GM18502 (cell line): Measurements from ENCODE around the gene MAP3K20.
"Not testable (repeated sequence)": the region's sequence is repeated elsewhere in the genome, so short reads cannot be mapped to it uniquely, and the experiment has no call there.

ENCODE experiments used
- ATAC-seq: cut with Tn5 transposase; IDR thresholded peaks from one replicate; pipeline ENCODE4 v1.9.1; 2021; ENCODE audit warnings: mild to moderate bottlenecking; ENCODE audit not compliant: unreplicated experiment, poor library complexity

The MAP3K20 gene

DNA sequence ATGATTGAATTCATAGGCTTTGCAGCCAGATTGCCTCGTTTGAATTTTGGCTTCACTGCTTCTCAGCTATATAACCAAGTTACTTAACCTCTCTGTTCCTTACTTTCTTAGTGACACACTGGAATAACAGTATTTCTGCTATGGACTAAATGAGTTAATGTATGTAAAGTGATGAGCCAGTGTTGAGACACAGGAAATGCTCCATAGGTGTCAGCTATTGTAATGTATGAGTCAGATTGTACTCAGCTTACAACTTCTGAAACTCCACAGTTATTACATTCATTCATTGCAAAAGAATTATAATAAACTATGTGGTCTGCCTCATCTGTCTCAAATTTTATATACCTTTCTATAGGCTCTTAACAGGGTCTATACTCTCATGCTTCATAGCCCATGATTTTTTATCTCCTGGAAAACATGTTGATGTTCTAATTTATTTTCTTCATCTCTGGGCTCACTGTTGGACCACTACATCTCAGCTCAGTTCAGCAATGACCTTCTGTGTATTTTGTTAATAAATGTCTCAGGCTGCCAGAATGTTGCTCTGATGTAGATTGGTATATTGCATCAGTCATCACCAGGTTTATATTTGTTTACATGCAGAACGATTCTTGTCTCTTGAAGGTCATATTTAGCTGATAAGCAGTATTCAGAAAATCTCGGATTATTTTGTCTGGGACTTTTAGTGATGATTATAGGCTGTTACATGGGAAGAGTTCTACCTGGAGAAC is 76.2 kb downstream of the MAP3K20 start:
- ATAC-seq: peak; percentile 65

DNA sequence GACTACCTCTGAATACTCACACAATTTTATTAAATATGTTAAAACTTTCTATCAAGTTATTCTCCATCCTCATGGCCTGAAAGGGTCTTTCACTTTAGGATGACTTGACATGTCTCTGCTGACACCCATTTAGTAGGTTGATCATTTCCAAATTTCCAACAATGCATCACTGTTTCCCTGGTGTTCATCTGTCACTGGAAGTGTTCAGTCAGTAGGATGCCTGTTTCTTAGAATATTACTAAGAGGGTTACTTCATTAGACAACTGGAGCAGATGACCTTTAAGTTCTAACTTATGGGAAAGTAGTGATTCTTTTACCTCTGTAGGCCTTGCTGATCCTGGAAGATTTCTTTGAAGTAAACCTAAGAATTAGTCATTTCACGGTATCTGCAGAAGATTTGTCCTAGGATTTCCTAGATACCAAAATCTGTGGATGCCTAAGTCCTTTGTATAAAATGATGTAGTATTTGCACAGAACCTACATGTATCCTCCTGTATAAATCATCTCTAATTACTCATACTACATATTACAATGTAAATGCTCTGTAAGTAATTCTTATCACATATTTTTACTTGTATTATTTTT is 77.7 kb downstream of the MAP3K20 start:
- ATAC-seq: no peak

DNA sequence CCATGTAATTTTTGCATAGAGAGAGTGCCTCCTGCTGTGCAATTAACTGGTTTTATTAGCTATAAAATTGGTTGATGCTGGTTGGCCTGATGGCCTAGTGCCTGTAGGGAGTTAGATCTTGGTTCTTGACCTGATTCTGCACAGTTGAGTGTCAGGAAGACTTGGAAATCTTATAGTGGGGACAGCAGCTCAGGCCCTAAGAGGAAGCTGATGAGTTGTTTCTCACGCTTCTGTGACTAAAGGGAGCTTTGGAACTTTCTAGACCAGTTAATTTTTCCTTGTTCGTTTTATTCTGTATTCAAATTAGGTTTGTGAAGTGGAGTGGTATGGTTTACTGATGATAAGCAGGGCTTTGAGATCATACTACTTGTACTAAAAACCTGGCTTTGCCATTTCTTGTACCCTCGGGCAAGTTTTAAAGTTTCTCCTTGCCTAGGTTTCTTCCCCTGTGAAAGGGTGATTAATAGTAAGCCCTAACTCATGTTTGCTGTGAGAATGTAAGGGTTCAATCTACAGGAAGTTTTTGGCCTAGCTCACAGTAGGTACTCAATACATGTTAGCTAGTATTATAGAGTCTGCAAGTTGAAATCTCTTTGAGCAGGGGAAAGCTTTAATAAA is 82.1 kb downstream of the MAP3K20 start:
- ATAC-seq: no peak

DNA sequence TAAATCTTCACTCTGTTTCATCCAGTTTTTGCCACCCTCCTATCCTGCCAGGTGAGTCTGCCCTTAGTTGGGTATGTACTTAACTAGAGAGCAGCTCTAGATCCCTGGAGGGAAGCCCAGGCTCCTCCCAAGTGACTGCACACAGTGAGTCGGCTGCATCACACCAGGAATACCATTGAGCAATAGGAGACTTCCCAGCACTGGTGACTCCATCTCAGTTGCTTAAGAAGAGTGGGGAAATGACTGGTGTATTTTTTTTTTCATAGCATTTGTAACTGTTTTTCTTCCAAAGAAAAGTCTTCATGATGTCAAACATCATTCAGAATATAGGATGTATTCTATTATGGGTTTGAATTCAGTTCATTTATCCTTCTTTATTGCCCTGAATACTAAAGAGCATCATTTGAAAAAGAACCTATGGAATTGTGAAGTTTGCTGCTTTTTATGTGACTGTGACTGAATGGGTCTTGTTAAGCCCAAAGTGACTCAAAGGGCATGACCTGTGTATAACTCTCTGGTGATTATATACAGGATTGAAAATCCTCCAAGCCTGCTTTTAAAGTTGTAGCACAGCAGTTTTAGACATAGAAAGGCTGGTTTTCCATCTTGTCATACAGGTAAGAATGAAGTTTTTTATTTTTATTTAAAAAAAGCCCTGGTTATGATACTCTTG is 84.3 kb downstream of the MAP3K20 start:
- no peak for ATAC-seq

DNA sequence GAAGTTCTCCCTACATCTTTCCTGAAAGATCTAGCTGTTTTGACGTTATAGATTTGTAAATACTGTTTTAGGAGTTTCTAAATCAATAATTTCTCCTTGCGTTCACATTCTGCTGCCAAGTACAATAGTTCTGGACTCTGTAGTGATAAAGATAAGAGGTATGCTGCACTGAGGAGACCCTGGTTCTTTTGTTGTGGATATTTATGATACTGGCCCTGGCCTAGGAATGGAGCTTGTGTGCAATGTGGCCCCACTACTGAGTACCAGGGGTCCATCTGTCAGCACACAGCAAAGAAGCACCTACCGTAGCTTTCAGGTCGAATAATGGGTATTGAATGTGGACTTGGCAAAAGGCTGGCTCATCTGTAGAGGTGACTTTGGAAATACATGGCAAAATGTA is 85.0 kb downstream of the MAP3K20 start:
- no peak for ATAC-seq

DNA sequence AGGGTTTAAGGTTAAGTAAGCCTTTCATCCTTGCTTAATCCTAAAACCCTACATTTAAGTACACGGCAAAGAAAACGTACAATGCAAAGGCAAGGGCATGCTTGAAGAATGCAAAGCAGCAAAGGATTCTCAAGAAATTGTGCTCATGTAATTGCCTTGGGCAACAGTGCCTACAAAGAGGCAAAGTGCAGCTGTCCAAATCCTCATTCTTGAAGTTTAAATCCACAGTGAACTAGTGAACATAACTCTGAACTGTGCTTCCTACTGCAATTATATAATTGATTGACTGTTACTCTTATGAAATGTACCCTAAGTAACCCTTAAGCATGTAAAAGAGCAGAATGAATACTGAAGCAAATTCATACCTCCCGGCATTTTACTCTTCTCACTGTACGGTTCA is 85.4 kb downstream of the MAP3K20 start:
- ATAC-seq: no peak

DNA sequence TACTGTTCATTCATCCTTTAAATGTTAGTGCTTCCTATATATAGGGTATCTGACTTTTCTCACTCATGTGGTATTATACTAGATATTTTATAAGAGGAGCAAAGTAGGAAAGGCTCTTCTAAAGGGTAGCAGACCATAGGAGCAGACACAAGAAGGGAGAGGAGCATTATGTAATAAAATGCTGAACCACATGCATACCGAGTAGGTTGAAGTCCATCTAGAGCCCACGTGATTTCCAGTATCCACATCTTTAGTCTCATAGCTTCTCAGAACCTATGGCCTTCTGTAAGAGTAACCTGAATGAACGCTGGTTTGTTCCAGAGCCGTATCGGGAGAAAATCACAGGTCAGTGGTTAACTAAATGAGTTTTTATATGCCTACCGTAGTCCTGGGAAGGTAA is 85.9 kb downstream of the MAP3K20 start:
- ATAC-seq: no peak

DNA sequence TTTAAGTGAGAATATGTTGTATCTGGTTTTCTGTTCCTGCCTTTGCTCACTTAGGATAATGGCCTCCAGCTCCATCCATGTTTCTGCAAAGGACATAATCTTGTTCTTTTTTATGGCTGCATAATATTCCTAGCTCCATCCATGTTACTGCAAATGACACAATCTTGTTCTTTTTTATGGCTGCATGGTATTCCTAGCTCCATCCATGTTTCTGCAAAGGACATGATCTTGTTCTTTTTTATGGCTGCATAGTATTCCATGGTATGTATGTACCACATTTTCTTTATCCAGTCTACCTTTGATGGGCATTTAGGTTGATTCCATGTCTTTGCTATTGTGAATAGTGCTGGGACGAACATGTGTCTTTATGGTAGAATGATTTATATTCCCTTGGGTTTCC is 87.7 kb downstream of the MAP3K20 start:
- not testable (repeated sequence) for ATAC-seq

DNA sequence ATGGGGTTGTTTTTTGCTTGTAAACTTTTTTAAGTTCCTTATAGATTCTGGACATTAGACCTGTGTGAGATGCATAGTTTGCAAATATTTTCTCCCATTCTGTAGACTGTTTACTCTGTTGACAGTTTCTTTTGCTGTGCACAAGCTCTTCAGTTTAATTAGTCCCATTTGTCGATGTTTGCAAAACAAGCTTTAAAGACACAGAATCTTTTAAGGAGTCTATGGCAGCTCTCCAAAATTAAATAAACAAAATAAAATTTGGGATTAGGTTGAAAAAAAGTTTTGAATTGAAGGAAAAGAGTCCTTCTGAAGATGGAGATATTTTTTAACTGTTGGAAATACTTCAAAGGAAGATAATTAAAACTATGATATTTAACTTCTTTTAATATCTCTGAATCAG is 88.8 kb downstream of the MAP3K20 start:
- ATAC-seq: no peak

DNA sequence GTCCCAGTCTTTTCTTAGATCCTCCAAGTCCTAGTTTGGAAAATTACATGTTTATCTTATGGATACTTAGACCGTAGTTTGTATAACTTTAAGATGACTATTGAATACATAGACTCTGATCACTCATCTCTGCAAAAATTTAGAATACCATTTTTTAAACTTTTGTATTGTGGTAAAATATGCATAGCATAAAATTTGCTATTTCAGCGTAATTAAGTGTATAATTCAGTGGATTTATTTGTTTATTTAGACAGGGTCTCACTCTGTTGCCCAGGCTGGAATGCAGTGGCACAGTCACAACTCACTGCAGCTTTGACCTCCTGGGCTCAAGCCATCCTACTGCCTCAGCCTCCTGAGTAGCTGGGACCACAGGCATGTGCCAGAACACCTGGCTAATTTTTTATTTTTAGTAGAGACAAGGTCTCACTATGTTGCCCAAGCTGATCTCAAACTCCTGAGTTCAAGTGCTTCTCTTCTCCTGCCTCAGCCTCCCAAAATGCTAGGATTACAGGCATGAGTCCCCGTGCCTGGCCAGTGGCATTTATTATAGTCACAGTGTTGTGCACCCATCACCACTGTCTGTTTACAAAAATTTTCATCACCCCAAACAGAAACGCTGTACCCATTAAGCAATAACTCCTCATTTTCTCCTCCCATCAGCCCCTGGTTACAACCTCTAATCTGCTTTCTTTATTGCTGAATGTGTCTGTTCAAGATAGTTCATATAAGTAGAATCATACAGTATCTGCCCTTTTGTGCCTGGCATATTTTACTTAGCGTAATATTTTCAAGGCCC is 90.0 kb downstream of the MAP3K20 start:
- ATAC-seq: no peak

DNA sequence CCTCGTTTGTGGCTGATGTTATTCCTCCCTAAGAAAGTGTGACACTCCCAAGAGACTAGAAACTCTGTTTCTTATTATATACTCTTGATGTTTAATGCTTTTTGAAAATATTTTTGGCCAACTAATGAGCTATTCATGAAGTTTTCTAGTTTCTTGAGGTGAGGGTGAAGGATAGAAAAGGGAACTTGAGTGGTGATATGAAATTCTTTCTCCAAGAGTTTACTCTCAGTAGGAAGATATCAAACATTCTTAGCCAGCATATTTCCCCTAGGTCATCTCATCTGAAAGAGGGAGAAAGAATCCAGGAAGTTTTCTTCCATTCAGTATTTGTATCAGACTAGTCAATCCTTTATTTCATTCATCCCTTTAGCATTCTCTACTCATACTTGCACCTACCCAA is 95.7 kb downstream of the MAP3K20 start:
- ATAC-seq: no peak

DNA sequence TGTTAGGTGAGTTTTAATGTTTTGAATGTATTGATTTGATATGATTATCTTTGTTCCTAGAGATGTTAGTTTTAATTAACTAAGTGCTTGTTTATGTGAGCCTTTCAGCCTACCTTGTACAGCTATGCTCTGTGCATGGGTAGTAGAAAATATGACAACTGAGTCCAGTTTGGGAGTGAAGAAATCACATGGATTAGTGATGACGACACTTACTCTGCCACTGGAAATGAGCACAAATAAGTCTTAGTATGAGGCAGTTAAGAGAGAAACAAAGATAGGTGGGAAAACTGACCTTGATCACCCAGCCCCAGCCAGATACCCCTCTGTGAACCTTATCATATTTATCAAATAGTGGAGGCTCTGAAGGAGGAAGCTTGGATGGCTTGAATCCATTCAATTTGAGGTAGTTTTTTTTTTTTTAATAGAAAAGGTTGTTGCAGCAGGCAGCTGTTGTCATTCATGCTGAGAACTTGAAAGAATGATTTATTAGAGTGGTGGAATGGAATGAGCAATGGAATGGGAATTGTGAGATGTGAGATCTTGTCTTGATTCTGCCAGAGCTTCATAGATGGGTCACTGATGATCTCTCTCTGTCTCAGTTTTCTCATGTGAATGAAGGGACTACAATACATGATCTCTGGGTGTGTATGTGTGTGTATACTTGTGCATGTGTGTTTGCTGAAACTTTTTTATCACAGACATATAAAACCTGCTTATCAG is 96.4 kb downstream of the MAP3K20 start:
- no peak for ATAC-seq

DNA sequence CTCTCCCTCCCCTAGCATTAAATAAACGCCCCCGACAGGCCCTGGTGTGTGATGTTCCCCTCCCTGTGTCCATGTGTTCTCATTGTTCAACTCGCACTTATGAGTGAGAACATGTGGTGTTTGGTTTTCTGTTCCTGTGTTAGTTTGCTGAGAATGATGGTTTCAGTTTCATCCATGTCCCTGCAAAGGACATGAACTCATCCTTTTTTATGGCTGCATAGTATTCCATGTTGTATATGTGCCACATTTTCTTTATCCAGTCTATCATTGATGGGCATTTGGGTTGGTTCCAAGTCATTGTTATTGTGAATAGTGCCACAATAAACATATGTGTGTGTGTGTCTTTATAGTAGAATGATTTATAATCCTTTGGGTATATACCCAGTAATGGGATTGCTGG is 98.7 kb downstream of the MAP3K20 start:
- ATAC-seq: not testable (repeated sequence)

DNA sequence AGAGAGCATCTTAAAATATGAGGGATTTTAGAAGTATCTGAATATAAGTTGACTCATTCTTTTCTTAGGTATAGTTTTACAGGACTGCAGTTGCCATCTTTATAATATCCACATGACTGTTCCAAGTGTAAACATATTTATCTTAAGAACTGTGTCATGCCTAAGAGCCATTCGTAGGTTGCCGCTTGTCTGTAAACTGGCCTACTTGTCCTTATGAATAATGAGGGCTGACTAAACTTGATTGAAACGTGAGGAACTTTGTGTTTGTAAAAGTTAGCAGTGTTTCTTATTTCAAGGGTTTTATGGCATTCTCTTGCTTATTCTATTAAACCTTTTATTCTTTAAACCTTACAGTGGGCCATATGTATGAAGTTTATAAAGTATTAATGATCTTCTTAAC is 99.6 kb downstream of the MAP3K20 start:
- no peak for ATAC-seq

DNA sequence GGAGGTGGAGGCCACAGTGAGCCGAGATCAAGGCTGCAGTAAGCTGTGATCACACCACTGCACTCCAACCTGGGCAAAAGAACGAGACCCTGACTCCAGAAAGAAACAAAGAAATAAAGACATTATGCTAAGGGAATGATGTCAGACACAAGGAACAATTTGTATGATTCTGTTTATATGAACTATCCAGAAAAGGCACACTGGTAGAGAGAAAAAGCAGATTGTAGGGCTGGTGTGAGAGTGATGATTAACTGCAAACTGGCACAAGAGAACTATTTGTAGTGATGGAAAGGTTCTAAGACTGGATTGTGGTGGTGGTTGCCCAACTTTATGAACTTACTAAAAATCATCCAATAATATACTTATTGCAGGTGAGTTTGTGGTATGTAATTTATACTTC is 106.3 kb downstream of the MAP3K20 start:
- ATAC-seq: no peak

DNA sequence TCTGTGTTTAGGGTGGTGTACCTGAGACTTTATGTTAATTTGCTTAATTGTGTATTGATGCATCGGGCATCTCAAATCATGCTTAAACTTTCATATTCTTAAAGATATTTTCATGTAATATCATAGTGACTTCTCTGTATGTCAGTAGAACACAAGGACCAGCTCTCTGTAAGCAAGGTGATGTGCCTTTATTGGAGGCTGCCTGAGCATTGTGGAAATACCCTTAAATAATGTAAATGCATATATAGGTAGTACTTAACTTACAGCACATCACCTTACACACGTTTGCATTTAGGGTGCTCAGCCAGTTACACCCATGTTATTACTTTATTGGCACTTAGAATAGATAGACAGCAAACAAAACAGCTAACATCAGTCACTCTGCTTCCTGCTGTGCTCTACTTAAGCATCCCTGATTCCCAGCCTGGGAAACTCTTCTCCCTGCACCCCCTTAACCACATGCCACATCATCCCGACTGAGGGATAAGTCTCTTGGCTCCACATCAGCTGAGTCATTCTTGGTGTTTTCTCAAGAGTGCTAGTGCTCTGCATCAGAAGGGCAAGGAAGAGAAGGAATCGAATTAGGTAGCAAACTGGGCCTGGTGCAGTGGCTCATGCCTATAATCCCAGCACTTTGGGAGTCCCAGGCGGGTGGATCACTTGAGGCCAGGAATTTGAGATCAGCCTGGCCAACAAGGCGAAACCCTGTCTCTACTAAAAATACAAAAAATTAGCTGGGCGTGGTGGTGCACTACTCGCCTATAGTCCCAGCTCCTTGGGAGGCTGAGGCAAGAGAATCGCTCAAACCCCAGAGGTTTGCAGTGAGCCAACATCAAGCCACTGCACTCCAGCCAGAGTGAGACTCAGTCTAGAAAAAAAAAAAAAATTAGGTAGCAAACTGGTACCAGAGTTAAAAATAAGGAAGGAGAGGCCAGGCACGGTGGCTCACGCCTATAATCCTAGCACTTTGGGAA is 108.7 kb downstream of the MAP3K20 start:
- ATAC-seq: no peak

DNA sequence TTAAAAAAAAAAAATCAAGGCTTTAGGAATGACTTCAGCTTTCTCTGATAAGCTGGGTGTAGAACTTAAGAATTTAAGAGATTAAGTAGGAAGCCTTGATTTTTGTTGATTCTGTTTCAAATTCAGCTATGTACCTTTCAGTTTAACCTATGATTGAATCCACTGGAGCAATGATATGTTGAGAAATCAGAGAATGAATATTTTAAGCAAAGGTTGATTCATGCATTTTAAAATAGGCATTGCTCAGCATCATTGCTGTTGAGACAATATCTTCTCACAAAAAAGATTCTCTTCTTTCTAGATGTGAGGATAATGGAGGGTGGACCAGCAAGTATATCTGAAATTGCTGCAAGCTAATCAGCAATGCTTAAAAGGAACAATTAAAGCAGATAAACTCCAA is 109.8 kb downstream of the MAP3K20 start:
- no peak for ATAC-seq

DNA sequence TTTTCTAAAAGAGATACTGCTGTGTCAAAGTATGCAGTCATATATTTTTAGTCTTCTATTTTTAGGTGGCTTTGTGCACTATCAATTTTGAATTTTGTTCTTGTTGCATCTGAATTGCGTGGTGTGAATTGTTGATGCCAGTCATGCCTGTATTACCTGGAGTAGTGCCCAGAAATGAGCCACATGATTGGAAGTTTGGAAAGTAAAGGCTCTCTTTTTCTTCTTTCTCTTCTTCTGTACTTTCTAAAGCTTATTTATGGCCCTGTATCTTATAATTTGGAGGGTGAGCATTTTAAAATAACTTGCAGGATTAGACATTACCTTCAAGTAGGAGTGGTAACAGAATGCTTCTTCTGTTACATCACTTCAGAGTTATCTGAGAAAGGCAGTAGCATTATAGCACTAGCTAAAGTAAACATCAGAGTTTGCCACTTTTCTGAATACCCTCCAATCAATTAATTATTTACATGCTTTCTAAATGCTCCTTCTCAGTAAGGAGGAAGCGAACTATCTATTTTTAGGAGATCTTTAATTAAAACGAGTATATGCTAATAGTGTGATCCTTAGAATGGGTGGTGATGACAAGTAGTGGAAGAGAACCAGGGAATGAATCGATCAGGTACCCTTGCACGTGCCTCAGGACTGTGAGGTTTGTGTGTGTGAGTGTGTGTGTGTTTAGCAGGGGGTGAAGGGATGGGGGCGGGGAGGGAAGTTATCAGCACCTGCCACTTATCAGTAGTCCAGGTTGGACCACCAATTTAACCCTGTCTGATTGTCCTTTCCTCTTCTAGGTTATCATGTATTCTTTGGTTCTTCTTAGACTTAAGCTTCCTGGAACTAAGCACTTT is 112.5 kb downstream of the MAP3K20 start:
- ATAC-seq: no peak
